GM21390 (cell line): ENCODE data around the gene NT5DC1.

Experiments used
- ATAC-seq: cut with Tn5 transposase; IDR thresholded peaks from one replicate; pipeline ENCODE4 v1.9.1; 2021; ENCODE audit not compliant: unreplicated experiment

NT5DC1 gene

DNA sequence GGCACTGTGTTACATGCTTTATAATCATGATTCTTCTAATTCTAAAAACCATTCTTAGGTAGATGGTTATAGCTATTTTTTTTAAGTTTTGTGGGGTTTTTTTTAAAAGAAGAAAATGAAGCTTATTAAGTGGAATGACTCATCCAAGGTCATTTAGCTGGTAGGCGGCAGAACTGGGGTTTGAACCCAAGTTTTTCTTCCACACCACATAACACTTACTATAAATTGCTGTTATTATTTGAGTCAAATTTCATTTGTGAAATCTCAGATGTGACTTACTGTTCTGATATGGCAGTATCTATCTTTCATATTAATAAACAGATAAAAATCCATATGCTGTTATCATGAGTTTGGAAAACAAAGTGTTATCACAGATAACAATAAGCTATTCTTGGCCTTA lies 35.7 kb downstream of the NT5DC1 start:
- no peak for ATAC-seq

DNA sequence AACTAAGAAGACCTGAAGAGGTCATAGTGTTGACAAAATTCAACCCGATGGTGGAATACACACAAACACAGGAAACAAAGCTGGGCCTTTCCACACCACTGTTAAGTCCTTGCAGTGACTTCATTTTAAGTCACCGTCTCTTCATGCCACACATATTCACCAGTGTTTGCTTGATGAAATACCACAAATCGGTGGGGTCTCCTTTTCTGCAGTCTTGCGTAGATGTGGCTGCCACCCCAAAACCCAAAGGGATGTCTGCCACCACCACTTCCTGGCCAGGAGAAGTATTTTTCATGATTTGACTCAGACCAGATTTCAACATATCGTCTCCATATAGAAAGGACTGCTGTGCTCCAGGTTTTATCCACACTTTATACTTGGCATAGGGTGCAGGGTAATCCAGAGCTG lies 36.3 kb downstream of the NT5DC1 start:
- ATAC-seq: no peak

DNA sequence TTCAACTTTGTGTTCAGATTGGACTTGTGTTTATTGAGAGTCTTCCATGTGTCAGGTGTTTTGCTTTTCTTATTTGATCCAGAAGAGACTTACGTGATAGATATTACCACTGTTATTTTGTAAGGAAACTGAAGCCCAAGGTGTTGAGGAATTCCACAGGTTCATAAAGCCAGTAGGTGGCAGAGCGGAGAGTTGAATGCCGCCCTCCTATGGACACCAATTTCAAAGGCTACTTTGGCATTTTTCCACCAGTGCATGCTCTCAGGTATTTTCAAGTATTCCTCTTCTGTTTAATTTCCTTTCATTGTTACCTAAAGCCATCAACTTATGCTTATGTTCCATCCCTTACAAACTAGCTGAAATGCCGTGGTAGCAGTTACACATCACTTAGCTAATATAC lies 39.3 kb downstream of the NT5DC1 start:
- no peak for ATAC-seq

DNA sequence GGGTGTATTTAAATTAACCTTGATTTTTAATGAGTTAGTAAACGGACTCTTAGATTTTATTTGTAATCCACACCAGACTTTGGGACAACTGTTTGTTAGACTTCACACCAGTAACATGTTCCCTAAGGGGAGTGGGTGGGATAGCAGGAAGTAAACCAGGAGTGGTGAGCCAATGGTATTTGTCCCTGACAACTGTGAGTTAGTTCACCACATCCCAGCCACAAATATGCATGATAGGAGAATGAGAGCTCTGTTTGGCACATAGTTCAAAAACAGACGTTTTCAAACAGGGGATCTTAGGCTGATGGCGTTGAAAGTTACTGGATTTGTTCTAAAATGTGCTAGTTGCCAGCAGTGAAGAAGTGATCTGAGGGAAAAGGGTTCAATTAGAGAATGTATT lies 44.0 kb downstream of the NT5DC1 start:
- ATAC-seq: no peak

DNA sequence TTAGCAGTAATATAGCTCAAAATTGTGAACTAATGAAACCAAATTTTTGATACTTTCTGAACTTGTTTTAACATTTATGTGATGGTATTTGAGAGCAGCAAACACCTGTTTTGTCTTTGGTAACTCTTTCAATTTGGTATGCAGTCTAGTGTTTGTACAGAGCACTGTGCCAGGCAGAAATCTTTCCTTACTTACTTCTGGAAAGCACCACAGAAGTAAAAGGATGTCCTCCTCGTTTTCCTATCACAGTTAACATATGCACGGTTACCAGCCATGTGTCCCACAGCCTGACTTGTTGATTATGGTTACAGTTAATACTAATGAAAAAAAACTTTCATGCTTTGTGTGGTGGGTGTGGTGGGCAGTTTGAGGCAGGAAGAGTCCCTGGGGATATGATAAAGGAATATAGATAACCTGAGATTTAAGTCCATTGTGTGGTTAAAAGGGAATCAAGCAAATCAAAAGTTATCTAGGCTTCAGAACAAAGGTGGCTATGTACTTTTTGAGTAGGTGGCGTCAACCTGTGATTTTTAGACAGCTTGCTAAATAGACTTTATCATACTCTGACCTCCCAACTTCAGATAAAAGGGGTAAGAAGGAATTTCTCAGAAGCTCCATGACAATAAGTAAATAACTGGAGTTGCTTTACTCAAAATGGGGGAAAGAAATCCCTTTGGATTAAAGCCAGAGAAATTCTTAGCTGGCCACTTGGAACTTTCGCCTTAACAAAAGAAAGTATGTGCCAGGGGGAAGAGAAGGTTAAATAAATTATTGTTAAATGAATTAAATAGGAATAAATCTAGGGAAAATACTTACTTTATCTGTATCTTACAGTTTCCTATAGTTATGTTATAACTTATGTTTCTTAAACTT lies 45.4 kb downstream of the NT5DC1 start:
- no peak for ATAC-seq

- no peak for ATAC-seq
These were observed 52.0 kb downstream of the NT5DC1 start for GRCh38 chr6:116152620-116153019.

- no peak for ATAC-seq
These were observed 54.2 kb downstream of the NT5DC1 start for GRCh38 chr6:116154887-116155286.

DNA sequence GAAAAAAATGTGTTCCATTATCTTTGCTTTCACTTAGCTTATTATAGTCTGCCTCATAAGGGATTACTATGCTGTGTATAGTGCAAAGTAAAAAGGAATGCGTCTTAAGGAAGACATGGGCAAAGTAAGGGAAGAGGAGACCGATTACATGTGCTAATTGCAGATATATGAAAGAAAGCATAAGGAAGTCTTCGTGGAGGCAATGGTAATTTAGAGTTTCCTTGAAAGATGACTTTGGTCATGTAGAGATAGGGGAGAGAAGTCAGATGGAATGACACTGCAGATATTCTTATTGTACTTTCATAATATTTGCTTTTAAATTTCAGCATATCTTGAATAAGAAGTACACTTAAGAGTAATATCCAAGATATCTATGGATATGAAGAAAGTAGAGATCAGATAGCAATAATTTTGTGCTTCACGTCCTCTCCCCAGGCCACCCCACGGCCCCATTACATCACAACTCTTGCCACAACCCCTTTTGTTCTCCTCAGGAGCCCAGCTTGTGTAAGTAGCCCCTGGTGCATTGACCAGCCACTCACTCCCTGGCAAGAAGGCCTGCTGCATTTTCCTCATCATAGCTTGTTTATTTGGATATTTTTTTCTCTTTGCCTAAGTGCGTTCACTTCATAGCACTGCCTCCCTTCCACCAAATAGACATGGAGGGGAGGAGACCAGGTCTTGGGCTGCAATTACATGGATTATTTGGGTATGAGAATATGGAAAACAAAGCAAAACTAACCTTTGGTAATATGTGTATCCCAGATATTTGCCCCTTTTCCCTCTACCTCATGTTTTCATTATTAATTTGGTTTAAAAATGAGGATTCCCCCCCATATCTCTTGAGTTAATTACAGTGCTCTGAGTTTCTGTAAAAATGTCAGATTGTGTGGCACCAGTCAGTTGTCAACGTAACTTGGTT lies 56.0 kb downstream of the NT5DC1 start:
- ATAC-seq: no peak

GRCh38 chr6:116157391-116157790 lies 56.7 kb downstream of the NT5DC1 start:
- ATAC-seq: no peak

DNA sequence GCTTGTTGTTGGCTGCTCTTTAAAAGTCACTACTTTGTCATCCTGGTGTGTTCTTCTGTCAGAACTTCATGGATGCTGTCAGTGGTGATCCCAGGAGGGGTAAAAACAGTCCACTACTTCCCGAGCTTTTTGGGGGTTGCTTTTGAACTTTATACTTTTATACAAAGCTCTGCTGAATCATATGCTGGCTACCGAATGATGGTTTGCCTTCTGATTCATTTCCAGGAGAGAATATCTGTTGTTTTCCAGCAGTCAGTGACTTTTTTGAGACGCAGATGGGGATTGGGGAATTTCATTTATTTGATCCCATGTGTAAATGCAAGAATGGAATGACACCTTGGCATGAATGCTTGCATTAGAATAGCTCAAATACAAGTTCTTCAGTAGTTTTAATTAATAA lies 58.0 kb downstream of the NT5DC1 start:
- no peak for ATAC-seq

- no peak for ATAC-seq
These were observed 59.3 kb downstream of the NT5DC1 start for GRCh38 chr6:116159782-116160524.

DNA sequence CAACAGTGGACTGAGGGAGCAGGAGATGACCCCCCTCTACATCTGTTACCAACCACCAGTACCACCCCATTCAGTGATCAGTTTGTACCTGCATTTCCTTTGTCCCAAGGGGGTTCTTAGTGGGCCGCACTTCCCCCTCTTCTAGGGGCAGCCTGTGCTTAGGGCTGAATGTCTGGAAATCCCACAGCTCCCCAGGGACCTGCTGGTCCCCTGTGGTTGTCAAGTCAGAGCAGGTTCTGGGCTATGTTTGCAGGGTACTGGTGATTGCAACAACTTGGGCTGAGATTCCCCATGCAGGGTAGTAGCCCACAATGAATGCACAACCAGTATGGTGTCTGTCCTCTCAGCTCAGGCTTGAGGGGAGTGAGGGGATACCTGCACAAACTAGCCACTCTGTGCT lies 64.9 kb downstream of the NT5DC1 start:
- peak; percentile 79 for ATAC-seq

DNA sequence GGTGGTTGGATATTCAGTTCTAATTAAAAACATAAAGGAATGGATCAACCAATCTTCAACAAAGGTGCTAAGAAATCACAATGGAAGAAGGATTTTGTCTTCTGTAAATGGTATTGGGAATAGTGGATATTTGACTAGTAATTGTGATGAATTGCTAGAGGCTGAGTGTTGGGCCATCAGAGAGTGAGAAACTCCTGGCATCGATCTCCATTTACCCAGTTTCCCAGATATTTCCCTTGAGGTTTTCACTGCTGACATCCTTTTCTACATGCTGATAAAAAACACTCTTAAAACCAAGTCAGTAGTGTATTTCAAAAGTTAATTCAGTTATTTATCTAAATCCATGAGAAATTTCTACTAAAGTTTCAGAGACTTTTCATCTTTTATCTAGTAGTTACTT lies 65.7 kb downstream of the NT5DC1 start:
- ATAC-seq: no peak

DNA sequence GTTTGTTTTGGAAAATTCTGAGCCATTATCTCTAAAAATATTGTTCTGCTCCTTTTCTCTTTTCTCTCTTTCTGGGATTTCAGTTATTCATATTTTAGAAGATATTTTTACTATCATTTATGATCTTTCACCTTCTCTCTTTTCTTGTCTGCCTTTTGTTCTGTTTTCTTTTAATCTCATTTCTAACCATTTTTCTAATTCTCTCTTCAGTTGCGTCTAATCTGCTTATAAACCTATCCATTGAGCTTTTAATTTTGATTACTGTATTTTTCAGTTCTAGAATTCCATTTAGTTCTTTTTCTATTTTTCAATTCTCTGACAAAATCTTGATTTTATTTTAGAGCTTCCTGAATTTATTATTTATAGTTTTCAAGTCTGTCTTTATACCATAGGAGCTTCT lies 67.5 kb downstream of the NT5DC1 start:
- no peak for ATAC-seq

- no peak for ATAC-seq
These were observed 69.2 kb downstream of the NT5DC1 start for GRCh38 chr6:116169880-116170279.

DNA sequence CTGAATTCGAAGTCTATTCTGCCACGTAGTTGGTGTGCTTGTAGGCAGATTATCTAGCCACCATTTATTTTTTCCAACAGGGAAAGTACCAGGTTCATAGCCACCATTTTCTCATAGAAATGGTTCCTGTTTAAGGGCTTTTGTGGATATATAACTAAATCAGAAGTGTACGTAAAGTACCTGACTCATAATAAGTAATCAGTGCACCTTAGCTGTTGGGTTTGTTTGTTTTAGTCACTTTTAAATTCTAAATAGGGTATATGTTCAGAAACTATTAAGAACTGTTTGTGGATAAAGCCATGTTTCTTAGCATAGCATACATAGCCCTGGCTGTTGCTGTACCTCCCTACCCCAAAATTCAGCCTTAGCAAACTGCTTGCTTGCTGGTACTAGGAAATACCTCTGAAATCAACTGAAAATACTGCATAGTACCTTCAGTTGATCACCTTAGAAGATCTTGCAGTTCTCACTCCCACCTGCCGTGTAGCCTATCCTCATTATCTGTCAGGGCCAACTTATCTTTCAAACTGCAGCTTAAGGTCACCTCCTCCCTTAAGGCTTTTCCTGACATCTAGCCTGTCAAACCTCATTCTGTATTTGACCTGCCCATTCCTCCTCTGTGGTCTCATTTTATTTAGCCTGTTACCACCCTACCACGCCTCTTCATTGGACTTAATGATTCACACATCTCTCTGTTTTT lies 69.9 kb downstream of the NT5DC1 start:
- no peak for ATAC-seq

- no peak for ATAC-seq
These were observed 73.3 kb downstream of the NT5DC1 start for GRCh38 chr6:116173928-116174327.

- no peak for ATAC-seq
These were observed 74.7 kb downstream of the NT5DC1 start for GRCh38 chr6:116175344-116175743.

DNA sequence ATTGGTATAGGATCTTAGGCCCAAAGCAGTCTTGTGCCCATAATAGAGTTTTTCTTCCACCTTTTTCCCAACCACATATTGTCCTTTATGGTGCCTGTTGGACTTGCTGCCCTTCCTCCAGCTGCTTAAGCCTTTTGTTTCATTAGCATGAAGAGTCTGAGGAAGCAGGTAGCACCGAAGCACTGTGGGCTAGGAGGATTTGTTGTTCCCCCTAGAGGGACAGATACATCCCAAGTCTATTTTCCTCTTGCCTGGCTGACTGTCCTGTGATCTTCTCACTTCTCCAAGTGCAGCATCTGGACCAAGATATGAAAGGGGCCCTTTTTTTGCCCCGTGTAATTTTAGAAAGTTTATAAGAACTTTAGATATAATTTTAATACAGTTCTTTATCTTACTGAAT lies 75.9 kb downstream of the NT5DC1 start:
- ATAC-seq: no peak

DNA sequence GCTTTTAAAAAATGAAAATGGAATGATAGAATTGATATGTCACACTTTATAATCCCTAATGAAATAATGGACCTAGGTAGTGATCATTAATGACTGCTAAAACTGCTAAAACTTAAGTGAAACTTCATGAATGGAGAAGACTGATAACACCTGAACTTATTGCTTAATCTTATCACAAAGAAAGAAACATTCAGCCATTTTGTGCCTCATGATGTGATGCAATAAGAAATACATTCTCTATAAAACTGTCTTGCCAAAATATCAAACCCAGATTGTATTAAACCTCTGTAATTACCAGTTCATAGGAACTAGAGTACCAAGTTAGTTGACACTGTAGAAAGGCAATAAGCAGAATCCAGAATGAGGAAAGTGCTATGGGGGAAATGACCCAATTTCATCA lies 79.7 kb downstream of the NT5DC1 start:
- no peak for ATAC-seq

GRCh38 chr6:116189472-116189871 lies 88.8 kb downstream of the NT5DC1 start:
- no peak for ATAC-seq
